GM23338 (cell line): ENCODE data around the gene TNPO1. TPM values are rescaled to one million over a fixed set of nuclear protein-coding genes. Genes with fewer than 3 reads are reported as not detected.

Experiments used
- CTCF ChIP-seq, 2 experiments: fragments of 200-600 bp in 1 of 2; sonication (generic) in 1 of 2; conservative IDR thresholded peaks; 2 replicates each; pipeline versions ENCODE4 v1.5.1 to v1.6.1; 2016 to 2017; ENCODE audit warnings: antibody characterized with exemption in 2 of 2, low read depth in 2 of 2, mild to moderate bottlenecking in 2 of 2, moderate library complexity in 1 of 2
- ETS1 ChIP-seq: IDR thresholded peaks from 2 replicates; pipeline ENCODE4 v1.6.1; 2016; ENCODE audit warnings: antibody characterized with exemption
- JUNB ChIP-seq: IDR thresholded peaks from one replicate; pipeline ENCODE4 v1.6.1; 2016; ENCODE audit warnings: antibody characterized with exemption; ENCODE audit not compliant: unreplicated experiment
- POLR2AphosphoS5 ChIP-seq: IDR thresholded peaks from 2 replicates; pipeline ENCODE4 v1.6.1; 2016; ENCODE audit warnings: antibody characterized with exemption, low read depth
- STAT1 ChIP-seq: IDR thresholded peaks from one replicate; pipeline ENCODE4 v1.6.1; 2016; ENCODE audit warnings: antibody characterized with exemption; ENCODE audit not compliant: unreplicated experiment
- ZNF331 ChIP-seq: fragments of 250-450 bp; sonication (Bioruptor Pico); IDR thresholded peaks from 2 replicates; pipeline ENCODE4 v1.5.0; 2020; ENCODE audit warnings: low read depth, mild to moderate bottlenecking, moderate library complexity
- ZNF462 ChIP-seq: fragments of 250-450 bp; sonication (Bioruptor Pico); IDR thresholded peaks from 2 replicates; pipeline ENCODE4 v1.5.0; 2020; ENCODE audit warnings: mild to moderate bottlenecking, moderate library complexity
- polyA plus RNA-seq: library from polyadenylated mRNA; unstranded; fragments of >200 nt; fragmentation: Nextera tagmentation; extraction: Ambion mirVana; gene quantifications from 2 replicates; pipeline ENCODE4 v1.2.1, GENCODE V29; 2016
- total RNA-seq: library from RNA; depleted of rRNA; stranded (reverse); fragments of >200 nt; shearing (Covaris generic); gene quantifications from 2 replicates; pipeline ENCODE4 v1.2.3, GENCODE V29; 2014

Gene TNPO1
- total and polyA plus RNA-seq, 2 experiments from 2014 or later: 117 to 197 TPM

- no peak for TF ChIP-seq ZNF462 (CRISPR knock-in tag)
- TF ChIP-seq JUNB: no peak
- no peak for TF ChIP-seq STAT1
- TF ChIP-seq ETS1: no peak
- no peak for TF ChIP-seq POLR2AphosphoS5
- no peak for TF ChIP-seq ZNF331 (CRISPR knock-in tag)
- no peak for TF ChIP-seq CTCF (conservative IDR thresholded peaks at IDR 0.05; ENCODE audit: low read depth in 2 of 2)
Observed at GRCh38 chr5:72817076-72817481, 618 bp downstream of the TNPO1 start (continued).
